IMR-90 (cell line): Measurements from ENCODE around the gene ZDHHC14.

ENCODE experiments used
- CEBPB ChIP-seq: IDR thresholded peaks from 2 replicates; pipeline ENCODE4 v1.6.1; 2012; ENCODE audit warnings: low read depth, low read length, improper control_type of control experiment
- FOS ChIP-seq: fragments of 150-350 bp; IDR thresholded peaks from 2 replicates; pipeline ENCODE4 v1.6.1; 2016; ENCODE audit warnings: low read depth, low read length
- MAFK ChIP-seq: IDR thresholded peaks from 2 replicates; pipeline ENCODE4 v1.6.1; 2012; ENCODE audit warnings: low read depth, low read length, improper control_type of control experiment
- MAZ ChIP-seq: IDR thresholded peaks from 2 replicates; pipeline ENCODE4 v1.6.1; 2012; ENCODE audit warnings: low read depth, mild to moderate bottlenecking, low read length, improper control_type of control experiment, moderate library complexity, borderline replicate concordance
- MXI1 ChIP-seq: IDR thresholded peaks from 2 replicates; pipeline ENCODE4 v1.6.1; 2012; ENCODE audit warnings: low read depth, mild to moderate bottlenecking, low read length, moderate library complexity, borderline replicate concordance
- POLR2A ChIP-seq: IDR thresholded peaks from 2 replicates; pipeline ENCODE4 v1.6.1; 2012; ENCODE audit warnings: mild to moderate bottlenecking, low read depth, low read length
- RCOR1 ChIP-seq: IDR thresholded peaks from 2 replicates; pipeline ENCODE4 v1.6.1; 2012; ENCODE audit warnings: mild to moderate bottlenecking, low read length, improper control_type of control experiment; ENCODE audit not compliant: insufficient replicate concordance
- RFX5 ChIP-seq: IDR thresholded peaks from 2 replicates; pipeline ENCODE4 v1.8.0; 2012; ENCODE audit warnings: low read depth, mild to moderate bottlenecking, low read length, moderate library complexity
- SMC3 ChIP-seq: fragments of 150-350 bp; IDR thresholded peaks from 2 replicates; pipeline ENCODE4 v1.6.1; 2016; ENCODE audit warnings: low read depth, mild to moderate bottlenecking, antibody characterized with exemption, low read length, moderate library complexity
- TF ChIP-seq, protein P1 (sequence below): conservative IDR thresholded peaks from 2 replicates; pipeline ENCODE4 v1.5.1; 2012; ENCODE audit warnings: mild to moderate bottlenecking, low read depth, low read length, improper control_type of control experiment
- TF ChIP-seq, protein P2 (sequence below): fragments of 150-350 bp; IDR thresholded peaks from 2 replicates; pipeline ENCODE4 v1.6.1; 2016; ENCODE audit warnings: low read depth, mild to moderate bottlenecking, low read length, moderate library complexity, borderline replicate concordance

DNA sequence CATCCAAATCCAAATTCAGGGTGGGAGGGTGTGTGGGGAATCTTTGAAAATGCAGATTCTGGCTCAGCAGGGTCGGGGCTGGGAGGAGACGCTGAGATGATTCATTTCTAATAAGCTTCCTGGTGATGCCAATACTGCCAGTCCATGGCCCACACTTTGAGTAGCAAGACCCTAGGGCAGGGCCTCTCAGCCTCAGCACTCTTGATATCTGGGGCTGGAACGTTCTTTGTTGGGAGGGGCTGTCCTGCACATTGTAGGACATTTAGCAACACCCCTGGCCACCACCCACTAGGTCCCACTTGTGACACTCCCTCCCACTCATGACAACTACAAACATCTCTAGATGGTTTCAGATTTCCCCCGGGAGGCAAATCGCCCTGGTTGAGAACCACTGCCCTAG is 191.0 kb downstream of the ZDHHC14 start:
- TF ChIP-seq, protein P1, sequence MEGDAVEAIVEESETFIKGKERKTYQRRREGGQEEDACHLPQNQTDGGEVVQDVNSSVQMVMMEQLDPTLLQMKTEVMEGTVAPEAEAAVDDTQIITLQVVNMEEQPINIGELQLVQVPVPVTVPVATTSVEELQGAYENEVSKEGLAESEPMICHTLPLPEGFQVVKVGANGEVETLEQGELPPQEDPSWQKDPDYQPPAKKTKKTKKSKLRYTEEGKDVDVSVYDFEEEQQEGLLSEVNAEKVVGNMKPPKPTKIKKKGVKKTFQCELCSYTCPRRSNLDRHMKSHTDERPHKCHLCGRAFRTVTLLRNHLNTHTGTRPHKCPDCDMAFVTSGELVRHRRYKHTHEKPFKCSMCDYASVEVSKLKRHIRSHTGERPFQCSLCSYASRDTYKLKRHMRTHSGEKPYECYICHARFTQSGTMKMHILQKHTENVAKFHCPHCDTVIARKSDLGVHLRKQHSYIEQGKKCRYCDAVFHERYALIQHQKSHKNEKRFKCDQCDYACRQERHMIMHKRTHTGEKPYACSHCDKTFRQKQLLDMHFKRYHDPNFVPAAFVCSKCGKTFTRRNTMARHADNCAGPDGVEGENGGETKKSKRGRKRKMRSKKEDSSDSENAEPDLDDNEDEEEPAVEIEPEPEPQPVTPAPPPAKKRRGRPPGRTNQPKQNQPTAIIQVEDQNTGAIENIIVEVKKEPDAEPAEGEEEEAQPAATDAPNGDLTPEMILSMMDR = no peak
- TF ChIP-seq MAFK (no peak), POLR2A (no peak), FOS (no peak), RFX5 (no peak), MAZ (no peak), SMC3 (no peak), MXI1 (no peak), RCOR1 (no peak), CEBPB (no peak)
- TF ChIP-seq, protein P2, sequence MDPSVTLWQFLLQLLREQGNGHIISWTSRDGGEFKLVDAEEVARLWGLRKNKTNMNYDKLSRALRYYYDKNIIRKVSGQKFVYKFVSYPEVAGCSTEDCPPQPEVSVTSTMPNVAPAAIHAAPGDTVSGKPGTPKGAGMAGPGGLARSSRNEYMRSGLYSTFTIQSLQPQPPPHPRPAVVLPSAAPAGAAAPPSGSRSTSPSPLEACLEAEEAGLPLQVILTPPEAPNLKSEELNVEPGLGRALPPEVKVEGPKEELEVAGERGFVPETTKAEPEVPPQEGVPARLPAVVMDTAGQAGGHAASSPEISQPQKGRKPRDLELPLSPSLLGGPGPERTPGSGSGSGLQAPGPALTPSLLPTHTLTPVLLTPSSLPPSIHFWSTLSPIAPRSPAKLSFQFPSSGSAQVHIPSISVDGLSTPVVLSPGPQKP = no peak
